OCI-LY3 (cell line): Measurements from ENCODE around the gene LMO3.

Experiments
- H2AFZ ChIP-seq: fragments of 200-600, 300-600 bp; shearing (Covaris generic); 2 replicates; pipeline ENCODE4 v1.6.0; 2014; ENCODE audit warnings: antibody characterized with exemption, low read depth, low read length
- H3K27ac ChIP-seq: fragments of 200-600, 300-600 bp; sonication (generic); 2 replicates; pipeline ENCODE4 v1.5.1; 2014; ENCODE audit warnings: mild to moderate bottlenecking, low read length, moderate library complexity, mixed read lengths
- H3K27me3 ChIP-seq: fragments of 200-600, 300-600 bp; sonication (generic); 2 replicates; pipeline ENCODE4 v1.6.1; 2014; ENCODE audit warnings: low read depth, low read length, mixed read lengths
- H3K36me3 ChIP-seq: fragments of 200-600, 300-600 bp; sonication (generic); replicated peaks from 2 replicates; pipeline ENCODE3; 2014; ENCODE audit warnings: low read depth, low read length, mixed read lengths
- H3K4me1 ChIP-seq: fragments of 300-600, 200-600 bp; sonication (generic); 2 replicates; pipeline ENCODE4 v1.6.1; 2014; ENCODE audit warnings: low read length, mixed read lengths
- H3K4me2 ChIP-seq: fragments of 200-600, 300-600 bp; sonication (generic); 2 replicates; pipeline ENCODE4 v1.6.1; 2014; ENCODE audit warnings: low read length, mixed read lengths
- H3K4me3 ChIP-seq: fragments of 300-600, 200-600 bp; sonication (generic); 2 replicates; pipeline ENCODE4 v1.5.1; 2014; ENCODE audit warnings: antibody characterized with exemption, mild to moderate bottlenecking, low read length, moderate library complexity
- H3K79me2 ChIP-seq: fragments of 300-600, 200-600 bp; shearing (Covaris generic); 2 replicates; pipeline ENCODE4 v1.6.1; 2014; ENCODE audit warnings: mild to moderate bottlenecking, low read length, mixed read lengths
- H3K9ac ChIP-seq: fragments of 300-600, 200-600 bp; shearing (Covaris generic); 2 replicates; pipeline ENCODE4 v1.6.0; 2014; ENCODE audit warnings: mild to moderate bottlenecking, low read length, moderate library complexity
- H3K9me3 ChIP-seq: fragments of 200-600, 300-600 bp; shearing (Covaris generic); 2 replicates; pipeline ENCODE4 v1.6.1; 2014; ENCODE audit warnings: low read length, mixed read lengths; ENCODE audit not compliant: insufficient read depth
- H4K20me1 ChIP-seq: fragments of 200-600, 300-600 bp; sonication (generic); 2 replicates; pipeline ENCODE4 v1.6.1; 2016; ENCODE audit warnings: low read length, mixed read lengths; ENCODE audit not compliant: insufficient read depth
- EZH2phosphoT487 ChIP-seq: fragments of 200-600 bp; shearing (Covaris generic); IDR thresholded peaks from 2 replicates; pipeline ENCODE4 v1.6.1; 2018; ENCODE audit warnings: antibody characterized with exemption, mixed run types, low read depth
- TF ChIP-seq, protein P1 (sequence below): fragments of 200-600, 300-600 bp; sonication (generic); IDR thresholded peaks from 2 replicates; pipeline ENCODE4 v1.5.1; 2014; ENCODE audit warnings: antibody characterized with exemption, low read length, low read depth

The LMO3 gene

GRCh38 chr12:16583969-16584745, 21.8 kb downstream of the LMO3 start:
- Histone ChIP-seq H4K20me1 (no peaks in the 10 kb centered on the region), H3K4me1 (no peaks in the 10 kb centered on the region), H3K27me3 (no peaks in the 10 kb centered on the region), H2AFZ (no peak overlapping the region), H3K4me3 (no peak overlapping the region), H3K9ac (no peak overlapping the region), H3K27ac (no peak overlapping the region), H3K79me2 (no peaks in the 10 kb centered on the region), H3K36me3 (no peaks in the 10 kb centered on the region), H3K9me3 (no peaks in the 10 kb centered on the region), H3K4me2 (no peak overlapping the region)
- TF ChIP-seq, protein P1, sequence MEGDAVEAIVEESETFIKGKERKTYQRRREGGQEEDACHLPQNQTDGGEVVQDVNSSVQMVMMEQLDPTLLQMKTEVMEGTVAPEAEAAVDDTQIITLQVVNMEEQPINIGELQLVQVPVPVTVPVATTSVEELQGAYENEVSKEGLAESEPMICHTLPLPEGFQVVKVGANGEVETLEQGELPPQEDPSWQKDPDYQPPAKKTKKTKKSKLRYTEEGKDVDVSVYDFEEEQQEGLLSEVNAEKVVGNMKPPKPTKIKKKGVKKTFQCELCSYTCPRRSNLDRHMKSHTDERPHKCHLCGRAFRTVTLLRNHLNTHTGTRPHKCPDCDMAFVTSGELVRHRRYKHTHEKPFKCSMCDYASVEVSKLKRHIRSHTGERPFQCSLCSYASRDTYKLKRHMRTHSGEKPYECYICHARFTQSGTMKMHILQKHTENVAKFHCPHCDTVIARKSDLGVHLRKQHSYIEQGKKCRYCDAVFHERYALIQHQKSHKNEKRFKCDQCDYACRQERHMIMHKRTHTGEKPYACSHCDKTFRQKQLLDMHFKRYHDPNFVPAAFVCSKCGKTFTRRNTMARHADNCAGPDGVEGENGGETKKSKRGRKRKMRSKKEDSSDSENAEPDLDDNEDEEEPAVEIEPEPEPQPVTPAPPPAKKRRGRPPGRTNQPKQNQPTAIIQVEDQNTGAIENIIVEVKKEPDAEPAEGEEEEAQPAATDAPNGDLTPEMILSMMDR, result no peak
- TF ChIP-seq EZH2phosphoT487, result no peak

GRCh38 chr12:16581416-16581815, 24.5 kb downstream of the LMO3 start:
- TF ChIP-seq EZH2phosphoT487, result no peak
- TF ChIP-seq, protein P1, result no peak
- no peak overlapping the region for H3K9ac ChIP-seq
- H3K4me1 ChIP-seq, result no peaks in the 10 kb centered on the region
- H3K9me3 ChIP-seq, result no peaks in the 10 kb centered on the region
- no peak overlapping the region for H2AFZ ChIP-seq
- H3K27ac ChIP-seq, result no peak overlapping the region
- no peaks in the 10 kb centered on the region for H4K20me1 ChIP-seq
- no peaks in the 10 kb centered on the region for H3K27me3 ChIP-seq
- H3K4me2 ChIP-seq, result no peak overlapping the region
- no peak overlapping the region for H3K4me3 ChIP-seq
- no peaks in the 10 kb centered on the region for H3K79me2 ChIP-seq
- H3K36me3 ChIP-seq, result no peaks in the 10 kb centered on the region

DNA sequence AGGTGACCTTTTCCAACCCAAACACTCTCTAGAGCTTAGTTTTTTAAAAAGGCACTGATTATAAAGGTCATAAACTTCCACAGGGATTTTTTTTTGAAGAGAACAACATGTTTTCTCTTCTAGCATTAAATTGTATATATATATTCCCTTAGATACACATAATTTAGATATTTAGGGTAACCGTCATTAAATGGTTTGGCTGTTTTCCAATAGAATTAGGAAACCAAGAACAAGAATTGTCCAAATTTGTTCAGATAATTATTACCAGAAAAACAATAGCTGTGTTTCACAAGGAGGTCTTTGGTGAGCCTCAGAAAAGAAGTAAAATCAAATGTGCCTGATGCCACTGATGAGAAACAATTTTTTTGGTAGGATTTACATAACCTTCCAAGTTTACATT, 26.9 kb downstream of the LMO3 start:
- TF ChIP-seq EZH2phosphoT487, result no peak
- TF ChIP-seq, protein P1, result no peak
- no peak overlapping the region for H3K4me3 ChIP-seq

DNA sequence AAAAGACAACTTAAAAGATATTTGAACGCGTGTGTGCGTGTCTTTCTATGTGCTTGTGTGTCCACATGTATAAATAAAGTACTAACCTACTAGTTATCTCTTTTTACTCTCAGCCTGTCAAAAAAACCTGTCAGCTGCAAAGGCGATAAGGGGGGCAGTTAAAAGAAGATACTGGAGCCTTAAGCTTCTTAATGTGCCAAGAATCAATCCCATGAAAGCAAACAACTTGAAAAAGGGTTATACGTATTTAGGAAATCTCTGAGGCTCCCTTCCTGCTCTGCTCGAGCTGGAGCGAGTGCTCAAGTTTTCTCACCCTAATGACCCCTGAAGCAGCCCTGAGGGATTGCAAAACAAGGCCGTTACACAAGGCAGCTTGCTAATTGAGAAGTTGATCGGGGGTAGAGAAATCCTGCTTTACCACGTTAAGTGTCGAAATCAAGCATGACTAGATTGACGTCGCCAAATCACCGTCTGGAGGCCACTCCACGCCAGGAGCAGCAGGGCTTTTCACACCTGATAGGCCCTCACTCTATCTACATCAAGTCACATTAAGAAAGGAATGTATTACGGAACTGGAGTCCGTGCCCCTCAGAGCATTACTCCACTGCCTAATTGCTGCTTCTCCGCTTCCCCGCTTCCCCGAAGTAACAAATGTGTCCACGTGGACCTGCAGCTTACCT, 32.4 kb downstream of the LMO3 start:
- TF ChIP-seq, protein P1, result no peak
- no peak for TF ChIP-seq EZH2phosphoT487
- Histone ChIP-seq H3K79me2 (no peaks in the 10 kb centered on the region), H3K27me3 (no peaks in the 10 kb centered on the region), H2AFZ (no peak overlapping the region), H3K4me2 (no peak overlapping the region), H4K20me1 (no peaks in the 10 kb centered on the region), H3K27ac (no peak overlapping the region), H3K9ac (no peak overlapping the region), H3K4me1 (no peaks in the 10 kb centered on the region), H3K9me3 (no peaks in the 10 kb centered on the region), H3K36me3 (no peaks in the 10 kb centered on the region), H3K4me3 (no peak overlapping the region)

More for the DNA sequence above, 26.9 kb downstream of the LMO3 start:
- Histone ChIP-seq H3K27me3 (no peaks in the 10 kb centered on the region), H3K9me3 (no peaks in the 10 kb centered on the region), H3K9ac (no peak overlapping the region), H3K79me2 (no peaks in the 10 kb centered on the region), H2AFZ (no peak overlapping the region), H3K4me1 (no peaks in the 10 kb centered on the region), H3K27ac (no peak overlapping the region), H3K36me3 (no peaks in the 10 kb centered on the region), H3K4me2 (no peak overlapping the region), H4K20me1 (no peaks in the 10 kb centered on the region)
